GM13976 (cell line): ENCODE measurements around the gene DQX1.
A peak's percentile ranks its signal among the peaks of the same experiment; 100 is the strongest.
"Not testable (repeated sequence)": the region's sequence is repeated elsewhere in the genome, so short reads cannot be mapped to it uniquely, and the experiment has no call there.

Experiments
- DNase-seq: peaks from one replicate; pipeline ENCODE4 v3.0.0; 2012; ENCODE audit warnings: low spot score
- CTCF ChIP-seq: IDR thresholded peaks from 2 replicates; pipeline ENCODE4 v1.5.1; 2012; ENCODE audit warnings: borderline replicate concordance, mild to moderate bottlenecking; ENCODE audit not compliant: insufficient read depth; ENCODE audit errors: extremely low read depth, missing control alignments, control extremely low read depth
- in situ Hi-C: fragments of 300-500 bp; cut with MboI; formaldehyde crosslinking; loops from one replicate; pipeline ENCODE4 v1.12.0; 2022; ENCODE audit warnings: low sequenced_read_pairs, mixed read lengths, inconsistent platforms; ENCODE audit not compliant: unreplicated experiment

DQX1 gene

GRCh38 chr2:74488643-74489481 is 37.2 kb downstream of the DQX1 start:
- in situ Hi-C loops: loop anchor here (10.0 to 25.0 kb wide), 2 partner anchors 106 to 373 kb away; no protein-coding TSS in a partner anchor
- no peak for TF ChIP-seq CTCF
- no peak for DNase-seq

GRCh38 chr2:74486141-74486540 is 39.9 kb downstream of the DQX1 start:
- TF ChIP-seq CTCF: no peak
- in situ Hi-C loops: loop anchor here (10.0 to 25.0 kb wide), 2 partner anchors 109 to 376 kb away; no protein-coding TSS in a partner anchor
- DNase-seq: no peak

- not testable (repeated sequence) for DNase-seq
- in situ Hi-C loops: loop anchor here (10.0 to 25.0 kb wide), 2 partner anchors 111 to 379 kb away; no protein-coding TSS in a partner anchor
Measured at GRCh38 chr2:74483675-74484164, 42.3 kb downstream of the DQX1 start.

GRCh38 chr2:74482801-74483674 is 43.0 kb downstream of the DQX1 start, which contains the start of the genes CCDC142 and TTC31:
CCDC142 (minus strand) TSS chr2:74482998; CDS start chr2:74482837, 161 bp downstream.
TTC31 (plus strand) TSS chr2:74483081; CDS start chr2:74483096, 15 bp downstream.
- TF ChIP-seq CTCF: peak; percentile 95

GRCh38 chr2:74481961-74482800 is 43.9 kb downstream of the DQX1 start:
- in situ Hi-C loops: loop anchor here (10.0 to 25.0 kb wide), 2 partner anchors 113 to 380 kb away; no protein-coding TSS in a partner anchor
- TF ChIP-seq CTCF: no peak
- DNase-seq: peak; percentile 73

More at GRCh38 chr2:74482801-74483674, 43.0 kb downstream of the DQX1 start, which contains the start of the genes CCDC142 and TTC31:
- in situ Hi-C loops: loop anchor here (10.0 to 25.0 kb wide), 2 partner anchors 112 to 379 kb away; no protein-coding TSS in a partner anchor
- DNase-seq: peak; percentile 94

GRCh38 chr2:74481431-74481830 is 44.6 kb downstream of the DQX1 start:
- DNase-seq: no peak
- in situ Hi-C loops: loop anchor here (10.0 to 25.0 kb wide), 2 partner anchors 113 to 381 kb away; no protein-coding TSS in a partner anchor
- no peak for TF ChIP-seq CTCF
